Measurements from ENCODE around the gene ARHGEF3.

ARHGEF3 gene

DNA sequence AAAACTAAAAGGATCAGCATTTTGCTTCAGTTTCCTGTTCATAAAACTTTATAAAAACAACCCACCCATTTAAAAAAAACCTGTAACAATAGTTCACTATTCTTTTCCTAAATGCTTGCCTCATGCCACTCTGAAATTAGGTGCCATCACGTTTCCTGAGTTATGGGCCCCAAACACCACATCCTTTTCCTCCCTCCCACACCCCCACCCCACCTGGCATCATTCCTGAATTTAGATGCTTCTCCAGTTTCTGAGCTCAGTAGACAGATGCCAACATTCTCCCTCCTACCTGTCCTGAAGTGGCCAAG, 11.9 kb upstream of the ARHGEF3 start:
- no peak for TF ChIP-seq CTCF (conservative IDR thresholded peaks at IDR 0.05; ENCODE audit: control insufficient read depth, insufficient read depth, low read depth, low read length)
- no peak overlapping the region for H3K4me3 ChIP-seq (ENCODE audit: control insufficient read depth, low read depth, low read length)
- no peak for DNase-seq (ENCODE audit: low read depth)

- no peak overlapping the region for H3K4me3 ChIP-seq (ENCODE audit: control insufficient read depth, low read depth, low read length)
- DNase-seq (ENCODE audit: low read depth): peak; percentile 59
- TF ChIP-seq CTCF (conservative IDR thresholded peaks at IDR 0.05; ENCODE audit: control insufficient read depth, insufficient read depth, low read depth, low read length): no peak
Measured at GRCh38 chr3:56812754-56813652, 11.3 kb upstream of the ARHGEF3 start.

DNA sequence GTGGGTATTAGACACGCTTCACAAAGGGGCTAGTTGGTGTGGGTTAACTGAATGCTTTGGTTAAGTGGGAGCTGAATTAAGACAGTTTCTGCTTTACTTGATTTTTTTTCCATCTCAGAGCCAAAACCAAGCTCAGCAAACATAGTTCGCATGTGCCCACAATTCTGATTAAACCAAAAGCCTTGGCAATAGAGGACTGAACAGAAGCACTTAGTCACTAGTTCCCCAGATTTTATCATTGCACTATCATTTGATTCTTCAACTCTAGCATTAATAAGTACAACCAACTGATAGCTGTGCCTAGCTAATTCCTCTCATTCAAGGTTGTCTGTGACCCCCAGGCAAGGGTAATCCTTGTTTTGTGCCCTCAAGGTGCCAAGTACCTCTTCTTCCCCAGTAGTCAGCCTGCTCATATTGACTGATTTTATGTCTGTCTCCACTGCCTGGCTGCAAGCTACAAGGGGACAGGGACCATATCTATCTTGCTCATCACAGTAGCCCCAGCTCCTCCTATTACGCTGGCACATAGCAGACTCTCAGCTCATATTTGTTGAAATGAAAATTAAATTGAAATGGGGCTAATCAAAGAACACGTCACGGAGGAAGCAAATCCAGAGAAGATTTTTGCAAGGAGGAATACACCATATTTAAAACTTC, 9.9 kb upstream of the ARHGEF3 start:
- no peak for DNase-seq (ENCODE audit: low read depth)
- H3K4me3 ChIP-seq (ENCODE audit: control insufficient read depth, low read depth, low read length): no peak overlapping the region
- no peak for TF ChIP-seq CTCF (conservative IDR thresholded peaks at IDR 0.05; ENCODE audit: control insufficient read depth, insufficient read depth, low read depth, low read length)

DNA sequence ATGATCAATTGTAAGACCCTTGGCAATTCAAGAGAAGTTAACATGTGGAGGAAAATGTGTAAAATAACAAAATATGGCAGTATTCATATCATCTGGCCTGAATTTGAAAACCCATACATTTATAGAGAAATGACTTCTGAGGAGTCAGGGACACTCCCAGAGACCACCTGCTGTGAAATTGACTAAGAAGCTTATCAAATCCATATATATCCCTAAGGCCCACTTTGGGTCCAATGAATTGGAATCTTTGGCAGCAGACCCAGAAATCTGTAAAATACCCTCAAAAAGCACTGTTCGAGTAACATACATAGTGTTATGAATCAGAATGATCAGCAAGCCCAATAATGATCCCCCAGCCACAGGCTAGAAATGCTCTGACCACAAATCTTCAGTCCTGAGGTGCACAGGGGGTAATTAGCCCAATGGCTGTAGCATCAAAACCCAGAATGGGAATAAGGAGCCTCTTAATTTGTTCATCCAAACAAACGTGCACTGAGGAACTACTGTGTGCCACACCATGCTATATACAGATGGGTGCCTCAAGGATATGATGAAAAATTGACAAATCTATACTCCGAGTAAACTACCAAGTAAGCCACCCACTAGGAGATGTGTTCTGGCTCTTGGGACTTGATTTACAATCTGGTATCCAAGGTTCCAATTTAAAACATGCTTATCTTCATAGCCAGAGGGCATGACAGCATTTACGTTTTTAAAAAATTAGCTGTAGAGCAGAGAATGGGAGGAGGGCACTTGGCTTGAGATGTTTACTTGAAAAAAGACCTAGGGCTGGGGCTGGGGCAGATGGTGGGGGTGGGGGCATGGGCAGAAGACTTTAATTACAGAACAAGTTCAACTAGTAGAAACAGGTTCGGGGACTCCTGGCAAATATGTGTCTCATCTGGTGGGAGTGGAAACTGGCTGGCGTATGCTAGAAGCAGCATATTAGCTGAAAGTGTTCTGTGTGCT, 9.1 kb upstream of the ARHGEF3 start:
- no peak for DNase-seq (ENCODE audit: low read depth)
- no peak overlapping the region for H3K4me3 ChIP-seq (ENCODE audit: control insufficient read depth, low read depth, low read length)
- TF ChIP-seq CTCF (conservative IDR thresholded peaks at IDR 0.05; ENCODE audit: control insufficient read depth, insufficient read depth, low read depth, low read length): no peak

DNA sequence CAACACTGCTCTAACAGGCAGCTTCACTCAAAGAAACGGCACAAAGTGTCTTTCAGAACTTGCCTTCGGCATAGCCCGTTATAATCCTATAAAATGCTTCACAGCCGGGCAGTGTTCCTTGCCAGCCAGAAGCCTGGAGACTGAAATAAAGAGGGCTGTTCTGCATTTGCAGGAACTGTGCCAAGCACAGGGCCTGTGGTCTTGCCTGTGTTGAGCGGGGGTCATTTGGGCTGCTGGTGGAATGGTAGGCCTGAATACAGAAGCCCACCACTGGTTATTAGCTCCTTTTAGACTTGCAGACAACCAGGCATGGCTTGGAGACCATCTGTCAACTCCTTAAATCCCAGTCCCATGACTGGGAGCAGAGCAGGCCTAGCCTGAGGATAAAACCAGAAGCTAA, 4.7 kb upstream of the ARHGEF3 start:
- no peak overlapping the region for H3K4me3 ChIP-seq (ENCODE audit: control insufficient read depth, low read depth, low read length)
- no peak for DNase-seq (ENCODE audit: low read depth)
- TF ChIP-seq CTCF (conservative IDR thresholded peaks at IDR 0.05; ENCODE audit: control insufficient read depth, insufficient read depth, low read depth, low read length): no peak

DNA sequence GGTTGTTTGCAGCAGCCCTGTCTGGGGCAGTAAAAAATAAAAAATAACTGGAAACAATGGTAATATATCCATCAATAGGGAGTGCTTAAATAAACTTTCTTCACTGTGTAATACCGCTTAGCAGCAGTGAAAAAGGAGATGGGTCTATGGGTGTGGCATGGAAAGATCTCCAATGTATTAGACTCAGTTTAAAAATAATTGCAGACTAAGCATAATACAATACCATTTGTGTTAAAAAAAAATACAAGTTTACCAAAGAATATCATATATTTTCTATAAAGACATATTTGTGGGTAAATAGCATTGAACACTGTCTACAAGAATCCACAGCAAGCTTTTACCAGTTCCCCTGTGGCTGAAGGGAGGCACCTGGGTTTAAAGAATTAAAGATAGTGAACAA, 1.0 kb upstream of the ARHGEF3 start:
- no peak overlapping the region for H3K4me3 ChIP-seq (ENCODE audit: control insufficient read depth, low read depth, low read length)
- TF ChIP-seq CTCF (conservative IDR thresholded peaks at IDR 0.05; ENCODE audit: control insufficient read depth, insufficient read depth, low read depth, low read length): no peak
- no peak for DNase-seq (ENCODE audit: low read depth)
